H7 (cell line): Measurements from ENCODE around the gene SERHL2. TPM values are rescaled to one million over a fixed set of nuclear protein-coding genes. Genes with fewer than 3 reads are reported as not detected.
"Not testable (repeated sequence)": the region's sequence is repeated elsewhere in the genome, so short reads cannot be mapped to it uniquely, and the experiment has no call there.

Source experiments
- DNase-seq: peaks from one replicate; pipeline ENCODE4 v3.0.0; 2012
- H3K27me3 ChIP-seq: 2 replicates; pipeline ENCODE4 v1.6.0; 2011; ENCODE audit warnings: mild to moderate bottlenecking, low read length; ENCODE audit not compliant: control insufficient read depth, insufficient read depth
- H3K36me3 ChIP-seq: replicated peaks from 2 replicates; pipeline ENCODE4 v1.5.1; 2011; ENCODE audit warnings: low read length; ENCODE audit not compliant: control insufficient read depth, insufficient read depth
- H3K4me3 ChIP-seq: 2 replicates; pipeline ENCODE4 v1.5.1; 2011; ENCODE audit warnings: low read depth, mild to moderate bottlenecking, control low read depth, low read length, moderate library complexity; ENCODE audit not compliant: insufficient read depth
- total RNA-seq: library from RNA; depleted of rRNA; stranded (reverse); fragments of >200 nt; shearing (Covaris generic); gene quantifications from 2 replicates; pipeline ENCODE4 v1.2.3, GENCODE V29; 2014

The SERHL2 gene
- total RNA-seq, 1 experiment from 2014 or later = 7.5 TPM

DNA sequence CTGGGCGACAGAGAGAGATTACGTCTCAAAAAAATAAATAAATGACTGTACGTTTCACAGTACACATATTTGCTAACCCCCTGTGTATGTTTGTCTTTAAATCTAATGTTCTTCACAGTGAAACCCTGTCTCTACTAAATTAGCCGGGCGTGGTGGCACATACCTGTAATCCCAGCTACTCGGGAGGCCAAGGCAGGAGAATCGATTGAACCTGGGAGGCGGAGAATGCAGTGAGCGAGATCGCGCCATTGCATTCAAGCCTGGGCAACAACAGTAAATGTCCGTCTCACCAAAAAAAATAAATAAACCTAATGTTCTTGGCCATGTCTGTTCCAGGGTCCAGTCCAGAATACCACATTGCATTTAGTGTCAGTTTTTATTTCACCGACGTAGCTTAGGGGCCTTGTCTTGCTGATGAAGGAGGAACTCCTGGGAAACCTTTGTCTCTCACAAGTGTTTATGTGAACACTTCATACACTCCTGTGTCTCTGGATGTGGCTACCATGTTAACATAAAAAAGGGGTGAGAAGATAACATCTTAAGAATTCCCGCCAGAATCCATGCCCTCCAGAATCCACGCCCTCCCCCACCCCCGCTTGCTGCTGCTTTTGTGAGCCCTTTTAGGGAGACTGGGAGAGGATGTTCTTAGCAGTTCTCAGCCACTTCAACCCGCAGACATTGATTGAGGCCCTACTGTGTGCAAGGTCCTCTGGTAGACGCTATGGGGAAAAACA is 5.0 kb upstream of the SERHL2 start:
- peak; percentile 45 for DNase-seq
- Histone ChIP-seq H3K36me3 (no peaks in the 10 kb centered on the region), H3K27me3 (peaks cover 1% of the 10 kb centered on the region; the same call in 1 of the 2 replicates), H3K4me3 (no peak overlapping the region)

- DNase-seq = peak; percentile 61
- Histone ChIP-seq H3K36me3 (no peaks in the 10 kb centered on the region), H3K4me3 (no peak overlapping the region), H3K27me3 (peaks cover 8% of the 10 kb centered on the region; the same call in 1 of the 2 replicates)
Observed at GRCh38 chr22:42549331-42550060, 4.3 kb upstream of the SERHL2 start.

DNA sequence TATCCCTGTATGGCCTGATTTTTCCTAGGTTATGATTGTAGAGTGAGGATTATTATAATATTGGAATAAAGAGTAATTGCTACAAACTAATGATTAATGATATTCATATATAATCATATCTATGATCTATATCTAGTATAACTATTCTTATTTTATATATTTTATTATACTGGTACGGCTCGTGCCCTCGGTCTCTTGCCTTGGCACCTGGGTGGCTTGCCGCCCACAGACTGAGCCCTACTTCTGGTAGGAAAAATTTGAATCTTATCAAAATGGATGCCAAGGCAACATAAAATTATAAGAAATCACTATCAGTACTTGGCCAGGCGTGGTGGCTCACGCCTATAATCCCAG is 1.5 kb upstream of the SERHL2 start:
- not testable (repeated sequence) for H3K4me3 ChIP-seq, DNase-seq, H3K27me3 ChIP-seq, H3K36me3 ChIP-seq

GRCh38 chr22:42560381-42560780 is 6.6 kb downstream of the SERHL2 start:
- H3K4me3 ChIP-seq = no peak overlapping the region
- peak; percentile 27 for DNase-seq
- H3K36me3 ChIP-seq = no peaks in the 10 kb centered on the region; the same call in none of the 2 replicates
- H3K27me3 ChIP-seq = no peaks in the 10 kb centered on the region

GRCh38 chr22:42560781-42561180 is 7.0 kb downstream of the SERHL2 start:
- H3K27me3 ChIP-seq = no peaks in the 10 kb centered on the region
- H3K36me3 ChIP-seq = no peaks in the 10 kb centered on the region; the same call in none of the 2 replicates
- peak; percentile 91 for DNase-seq
- no peak overlapping the region for H3K4me3 ChIP-seq

DNA sequence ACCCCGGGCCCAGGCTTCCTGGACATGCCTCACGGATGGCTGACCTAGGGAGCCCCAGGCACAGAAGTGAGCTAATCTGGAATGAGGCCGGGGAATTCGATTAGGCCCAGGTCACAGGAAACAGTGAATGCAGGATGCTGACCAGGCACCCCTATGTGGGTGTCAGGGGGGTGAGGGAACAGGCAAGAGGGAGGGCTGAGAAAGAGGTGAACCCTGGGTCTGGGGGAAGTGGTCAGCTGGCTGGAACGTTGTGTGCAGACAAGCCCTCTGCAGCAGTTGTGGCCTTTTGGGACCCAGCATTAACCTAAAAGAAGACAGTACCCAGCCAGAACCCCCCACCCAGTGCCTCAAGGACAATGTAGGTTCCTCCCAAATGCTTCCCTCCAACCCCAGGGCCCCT is 8.1 kb downstream of the SERHL2 start:
- H3K4me3 ChIP-seq = no peak overlapping the region
- no peaks in the 10 kb centered on the region for H3K27me3 ChIP-seq
- peak; percentile 40 for DNase-seq
- no peaks in the 10 kb centered on the region; the same call in none of the 2 replicates for H3K36me3 ChIP-seq

- peak; percentile 28 for DNase-seq
- Histone ChIP-seq H3K36me3 (no peaks in the 10 kb centered on the region; the same call in none of the 2 replicates), H3K27me3 (no peaks in the 10 kb centered on the region), H3K4me3 (no peak overlapping the region)
Observed at GRCh38 chr22:42562279-42562678, 8.5 kb downstream of the SERHL2 start.

GRCh38 chr22:42562684-42563083 is 8.9 kb downstream of the SERHL2 start:
- Histone ChIP-seq H3K27me3 (no peaks in the 10 kb centered on the region), H3K36me3 (no peaks in the 10 kb centered on the region; the same call in none of the 2 replicates)

GRCh38 chr22:42563943-42564342 is 10.2 kb downstream of the SERHL2 start:
- H3K27me3 ChIP-seq, H3K36me3 ChIP-seq, DNase-seq, H3K4me3 ChIP-seq: not testable (repeated sequence)

More at GRCh38 chr22:42562684-42563083, 8.9 kb downstream of the SERHL2 start:
- H3K4me3 ChIP-seq = no peak overlapping the region
- no peak for DNase-seq

GRCh38 chr22:42564699-42565098 is 10.9 kb downstream of the SERHL2 start:
- no peak for DNase-seq
- Histone ChIP-seq H3K36me3 (no peaks in the 10 kb centered on the region; the same call in none of the 2 replicates), H3K27me3 (no peaks in the 10 kb centered on the region), H3K4me3 (no peak overlapping the region)

DNA sequence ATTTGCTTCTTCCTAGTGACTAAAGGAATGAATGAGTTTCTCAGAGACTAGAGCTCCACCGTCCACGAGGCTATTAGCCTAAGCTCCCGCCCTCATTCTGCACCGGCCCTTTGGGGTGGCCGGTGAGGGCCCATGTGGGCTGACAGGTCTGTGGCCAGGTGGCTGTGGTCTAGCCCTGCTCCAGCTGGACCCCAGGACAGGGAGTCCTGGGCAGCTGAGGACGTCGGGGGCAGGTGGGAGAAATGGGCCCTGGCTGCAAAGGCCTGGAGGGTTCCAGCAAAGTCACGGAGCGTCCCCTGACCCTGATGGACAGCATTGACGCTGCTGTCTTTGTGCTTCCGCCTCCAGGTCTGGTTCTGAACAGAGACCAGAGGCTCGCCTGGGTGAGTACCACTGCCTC is 12.2 kb downstream of the SERHL2 start:
- peak; percentile 46 for DNase-seq
- Histone ChIP-seq H3K36me3 (no peaks in the 10 kb centered on the region; the same call in none of the 2 replicates), H3K27me3 (no peaks in the 10 kb centered on the region), H3K4me3 (no peak overlapping the region)

- DNase-seq, H3K36me3 ChIP-seq, H3K27me3 ChIP-seq, H3K4me3 ChIP-seq: not testable (repeated sequence)
Observed at GRCh38 chr22:42567950-42568349, 14.2 kb downstream of the SERHL2 start.

DNA sequence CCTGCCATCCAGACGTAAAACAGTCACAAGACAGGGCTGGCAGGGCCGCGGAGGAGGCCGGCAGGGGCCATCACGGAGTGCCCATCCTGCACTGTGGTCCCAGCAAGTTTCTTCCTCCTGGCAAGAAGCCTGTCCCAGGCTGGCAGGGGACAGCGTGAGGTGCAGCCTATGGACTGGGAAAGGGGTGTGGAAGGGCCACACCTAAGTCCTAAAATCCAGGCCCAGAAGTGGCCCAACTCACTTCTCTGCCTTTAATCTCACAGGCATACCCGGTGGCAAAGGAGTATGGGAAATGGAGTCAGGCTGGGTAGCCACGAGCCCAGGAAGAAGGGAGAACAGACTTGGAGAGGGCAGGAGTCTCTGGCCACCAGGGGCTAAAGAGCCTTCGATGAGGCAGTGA is 16.8 kb downstream of the SERHL2 start:
- peak; percentile 40 for DNase-seq
- not testable (repeated sequence) for H3K4me3 ChIP-seq, H3K27me3 ChIP-seq, H3K36me3 ChIP-seq

- not testable (repeated sequence) for H3K36me3 ChIP-seq, H3K27me3 ChIP-seq, H3K4me3 ChIP-seq
- DNase-seq = peak; percentile 48
Observed at GRCh38 chr22:42571068-42571467, 17.3 kb downstream of the SERHL2 start.

- H3K4me3 ChIP-seq, H3K27me3 ChIP-seq, DNase-seq: not testable (repeated sequence)
- peaks cover 17% of the 10 kb centered on the region for H3K36me3 ChIP-seq
Observed at GRCh38 chr22:42574046-42574445, 20.3 kb downstream of the SERHL2 start.
